AG09319 (cell line): ENCODE data around the gene CEP63.
"Not testable (repeated sequence)": the region's sequence is repeated elsewhere in the genome, so short reads cannot be mapped to it uniquely, and the experiment has no call there.

ENCODE experiments used
- DNase-seq: peaks from one replicate; pipeline ENCODE4 v3.0.0-alpha.2; 2010; ENCODE audit warnings: low read depth; ENCODE audit errors: extremely low read depth
- TF ChIP-seq, protein P1 (sequence below): IDR thresholded peaks from 2 replicates; pipeline ENCODE4 v1.5.1; 2011; ENCODE audit warnings: low read depth, mild to moderate bottlenecking, inconsistent platforms, low read length, moderate library complexity

Gene CEP63

DNA sequence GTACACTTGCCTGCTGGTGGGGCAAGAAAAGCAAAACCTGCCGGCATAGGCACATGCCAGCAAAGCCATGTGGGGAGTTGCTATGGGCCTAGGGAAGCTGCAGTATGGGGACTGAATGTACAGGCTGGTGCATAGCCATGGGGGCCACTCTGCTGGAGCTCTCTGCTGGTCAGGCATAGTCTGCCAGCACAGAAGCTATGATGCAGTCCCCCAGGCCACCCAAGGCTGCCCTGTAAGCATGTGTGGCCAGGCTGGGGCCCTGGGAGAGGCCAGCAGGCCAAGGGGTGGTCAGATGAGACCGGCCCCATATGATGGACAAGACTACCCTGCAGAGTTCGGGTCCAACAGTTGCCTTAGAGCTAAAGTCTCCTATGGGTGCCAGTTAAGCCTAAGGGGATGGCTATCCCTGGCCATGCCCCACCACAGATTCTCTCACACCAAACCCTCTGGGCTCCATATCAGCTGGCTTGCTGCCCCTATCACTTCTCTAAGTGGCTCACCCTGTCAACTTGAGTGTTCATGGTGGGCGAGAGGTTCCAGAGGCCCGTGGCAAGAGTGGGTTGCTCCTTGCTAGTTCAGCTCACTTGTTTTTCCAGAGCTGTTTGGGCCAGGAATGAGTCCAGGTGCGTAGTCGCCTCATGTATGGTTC is 41.8 kb downstream of the CEP63 start:
- TF ChIP-seq, protein P1, sequence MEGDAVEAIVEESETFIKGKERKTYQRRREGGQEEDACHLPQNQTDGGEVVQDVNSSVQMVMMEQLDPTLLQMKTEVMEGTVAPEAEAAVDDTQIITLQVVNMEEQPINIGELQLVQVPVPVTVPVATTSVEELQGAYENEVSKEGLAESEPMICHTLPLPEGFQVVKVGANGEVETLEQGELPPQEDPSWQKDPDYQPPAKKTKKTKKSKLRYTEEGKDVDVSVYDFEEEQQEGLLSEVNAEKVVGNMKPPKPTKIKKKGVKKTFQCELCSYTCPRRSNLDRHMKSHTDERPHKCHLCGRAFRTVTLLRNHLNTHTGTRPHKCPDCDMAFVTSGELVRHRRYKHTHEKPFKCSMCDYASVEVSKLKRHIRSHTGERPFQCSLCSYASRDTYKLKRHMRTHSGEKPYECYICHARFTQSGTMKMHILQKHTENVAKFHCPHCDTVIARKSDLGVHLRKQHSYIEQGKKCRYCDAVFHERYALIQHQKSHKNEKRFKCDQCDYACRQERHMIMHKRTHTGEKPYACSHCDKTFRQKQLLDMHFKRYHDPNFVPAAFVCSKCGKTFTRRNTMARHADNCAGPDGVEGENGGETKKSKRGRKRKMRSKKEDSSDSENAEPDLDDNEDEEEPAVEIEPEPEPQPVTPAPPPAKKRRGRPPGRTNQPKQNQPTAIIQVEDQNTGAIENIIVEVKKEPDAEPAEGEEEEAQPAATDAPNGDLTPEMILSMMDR, result no peak
- no peak for DNase-seq

DNA sequence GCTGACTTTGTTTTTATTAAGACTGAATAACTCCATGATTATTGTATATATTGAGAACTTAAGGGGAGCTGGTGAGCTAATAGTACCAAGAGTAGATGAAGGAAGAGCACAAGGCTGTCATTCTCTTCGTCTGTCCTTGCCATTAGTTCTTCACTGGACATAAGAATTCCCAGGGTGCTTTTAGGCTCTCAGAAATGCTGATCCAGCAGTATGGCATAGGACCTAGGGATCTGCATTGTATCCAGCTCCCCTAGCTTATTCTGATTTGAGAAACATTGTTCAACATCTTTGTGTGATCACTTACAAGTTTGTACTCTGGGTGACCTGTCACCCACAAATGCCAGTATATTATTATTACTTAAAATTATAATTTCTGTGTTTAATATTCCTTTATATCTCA is 47.6 kb downstream of the CEP63 start:
- no peak for DNase-seq
- TF ChIP-seq, protein P1, result no peak

DNA sequence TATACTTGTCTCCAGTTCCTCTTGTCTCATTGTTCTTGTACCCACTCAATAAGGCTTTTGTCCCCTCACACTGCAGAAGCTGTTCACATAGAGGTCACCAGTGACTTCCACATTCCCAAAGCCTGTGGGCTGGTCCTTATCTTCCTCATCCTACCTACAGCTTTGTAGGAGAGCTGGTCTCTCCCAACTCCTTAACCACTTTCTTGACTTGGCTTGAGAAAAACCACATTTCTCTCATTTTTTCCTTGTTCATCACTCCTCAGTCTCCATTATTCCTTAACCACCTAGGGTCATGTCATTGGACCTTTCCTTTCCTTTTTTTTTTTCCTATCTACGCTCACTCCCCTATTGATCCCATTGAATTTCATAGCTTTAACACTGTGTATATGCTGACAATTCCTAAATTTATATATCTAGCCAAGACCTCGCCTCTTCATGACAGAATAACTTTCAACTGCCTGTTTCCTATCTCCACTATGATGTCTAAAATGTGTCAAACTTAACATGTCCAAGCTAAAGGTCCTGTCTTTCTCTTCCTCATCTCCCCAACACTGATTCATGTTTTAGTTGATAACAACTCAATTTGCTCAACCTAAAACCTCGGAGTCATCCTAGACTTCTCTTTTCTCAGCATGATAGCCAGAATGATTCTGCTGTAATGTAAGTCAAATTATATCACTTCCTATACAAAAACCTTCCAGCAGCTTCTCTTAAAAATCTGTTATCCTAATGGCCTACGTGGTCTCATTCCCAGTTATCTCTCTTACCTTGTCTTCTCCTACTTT is 49.5 kb downstream of the CEP63 start:
- TF ChIP-seq, protein P1, result no peak
- DNase-seq, result no peak

DNA sequence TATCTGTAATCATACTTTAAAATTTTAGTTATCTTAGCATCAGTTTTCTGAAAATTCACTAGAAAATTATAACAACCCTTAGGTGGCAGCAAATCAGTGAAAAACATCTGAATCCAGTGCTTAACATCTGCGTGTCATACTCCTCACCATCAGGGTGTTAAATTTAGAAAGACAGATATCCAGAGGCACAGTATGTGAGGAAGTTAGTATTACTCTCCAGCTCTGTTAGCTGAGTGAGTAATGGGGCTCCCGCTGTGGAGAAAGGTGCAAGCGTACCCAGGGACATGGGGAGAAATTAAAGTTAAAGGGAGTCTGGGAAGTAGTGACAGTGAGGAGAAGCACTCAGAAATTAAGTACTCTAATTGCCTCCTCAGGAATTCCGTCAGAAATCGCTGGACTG is 50.9 kb downstream of the CEP63 start:
- TF ChIP-seq, protein P1, result no peak
- no peak for DNase-seq

DNA sequence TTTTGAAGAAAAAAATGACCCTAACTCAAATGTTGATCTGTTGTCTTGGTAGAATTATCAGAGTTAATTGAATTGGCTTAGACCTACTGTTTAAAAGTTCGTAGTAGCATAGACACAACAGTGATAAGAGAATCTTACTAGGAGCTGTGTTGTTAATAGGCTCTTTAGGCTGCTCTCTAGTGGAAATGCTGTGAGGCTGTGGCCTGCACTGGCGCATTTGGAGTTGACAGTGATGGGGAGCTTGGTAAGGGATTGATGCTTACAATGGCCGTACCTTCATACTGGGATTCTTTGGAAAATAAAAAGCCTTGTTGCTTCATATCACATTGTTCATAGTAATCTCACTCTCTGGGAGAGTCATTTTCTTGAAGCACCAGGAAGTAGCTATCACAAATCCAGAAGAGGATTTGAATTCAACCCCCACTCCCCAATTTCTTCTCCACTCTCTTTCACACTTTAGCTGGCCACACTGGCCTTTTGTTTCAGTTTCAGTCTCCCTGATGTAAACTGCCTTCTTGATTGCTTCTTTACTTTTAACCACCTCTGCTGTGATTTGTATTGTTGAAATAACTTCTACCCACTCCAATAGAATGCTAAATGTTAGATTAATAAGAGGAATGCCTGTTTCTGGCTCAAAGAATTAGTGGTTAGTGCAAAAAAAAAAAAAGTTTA is 56.6 kb downstream of the CEP63 start:
- TF ChIP-seq, protein P1, result no peak
- DNase-seq, result no peak

DNA sequence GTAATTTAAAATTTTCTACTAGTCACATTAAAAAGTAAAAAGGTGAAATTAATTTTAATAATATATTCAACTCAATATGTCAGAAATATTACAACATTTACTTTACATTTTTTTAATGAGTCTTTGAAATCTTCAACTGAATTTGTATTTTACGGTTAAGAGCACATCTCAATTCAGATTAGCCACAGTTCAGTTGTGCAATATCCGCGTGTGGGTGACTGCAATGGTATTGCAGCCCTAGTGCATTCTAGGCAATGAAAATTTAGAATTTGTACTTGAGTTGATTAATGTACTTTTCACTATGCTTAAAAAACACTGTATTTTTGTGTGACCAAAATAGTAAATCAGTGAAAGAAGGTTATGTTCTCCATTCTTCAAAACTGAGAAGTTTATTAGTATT is 57.3 kb downstream of the CEP63 start:
- DNase-seq, result no peak
- TF ChIP-seq, protein P1, result no peak

DNA sequence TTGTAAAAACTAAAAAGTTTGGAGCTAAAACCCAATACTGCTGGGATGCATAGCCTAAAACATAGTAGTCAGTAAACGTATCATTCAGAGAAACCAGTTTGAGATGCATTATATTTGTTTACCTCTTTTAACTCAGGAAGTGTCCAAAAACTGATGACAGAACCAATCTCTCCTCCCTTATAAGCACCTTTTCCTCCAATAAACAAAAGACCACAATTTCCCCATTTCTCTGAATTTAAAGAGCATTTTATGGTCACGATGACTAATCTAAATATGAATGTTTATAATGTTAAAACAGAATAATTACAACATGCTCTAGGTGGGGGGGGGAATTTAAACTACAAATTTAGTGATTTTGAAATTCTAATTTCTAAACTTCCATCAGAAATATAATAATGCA is 58.5 kb downstream of the CEP63 start:
- TF ChIP-seq, protein P1, result no peak
- DNase-seq, result no peak

DNA sequence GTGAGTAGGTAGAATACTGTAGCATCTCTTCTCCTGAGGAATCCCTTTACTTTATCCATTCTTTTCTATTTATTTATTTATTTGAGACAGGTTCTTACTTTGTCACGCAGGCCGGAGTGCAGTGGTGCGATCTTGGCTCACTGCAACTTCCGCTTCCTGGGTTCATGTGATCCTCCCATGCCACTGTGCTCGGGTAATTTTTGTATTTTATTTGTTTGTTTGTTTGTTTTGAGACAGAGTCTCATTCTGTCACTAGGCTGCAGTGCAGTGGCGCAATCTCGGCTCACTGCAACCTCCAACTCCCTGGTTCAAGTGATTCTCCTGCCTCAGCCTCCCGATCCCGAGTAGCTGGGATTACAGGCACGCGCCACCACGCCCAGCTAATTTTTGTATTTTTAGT is 58.9 kb downstream of the CEP63 start:
- DNase-seq, result not testable (repeated sequence)
